GM12872 (cell line): ENCODE measurements around the gene DDB1.

Experiments used
- TF ChIP-seq, protein P1 (sequence below): IDR thresholded peaks from 3 replicates; pipeline ENCODE4 v1.5.1; 2011; ENCODE audit warnings: low read depth, mild to moderate bottlenecking, low read length, moderate library complexity; ENCODE audit not compliant: insufficient read depth

DDB1 gene

DNA sequence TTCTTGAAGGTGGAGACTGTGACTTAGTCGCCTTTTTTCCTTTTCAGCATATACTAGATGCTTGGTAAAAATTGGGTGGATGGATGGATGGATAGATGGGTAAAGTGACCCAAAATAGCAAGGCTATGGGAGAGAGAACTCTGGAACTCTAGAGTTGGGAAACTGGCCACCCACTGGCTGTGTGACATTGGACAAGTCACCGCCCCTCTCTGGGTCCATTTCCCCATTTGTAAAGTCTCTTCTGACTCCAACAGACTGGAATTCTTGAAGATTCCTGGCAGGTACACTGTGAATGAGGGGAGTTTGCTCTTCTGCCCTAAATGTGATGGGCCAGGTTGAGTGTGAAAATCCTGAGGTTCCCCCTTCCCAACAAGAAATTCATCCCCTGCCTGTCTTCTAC is 8.1 kb upstream of the DDB1 start:
- TF ChIP-seq, protein P1, sequence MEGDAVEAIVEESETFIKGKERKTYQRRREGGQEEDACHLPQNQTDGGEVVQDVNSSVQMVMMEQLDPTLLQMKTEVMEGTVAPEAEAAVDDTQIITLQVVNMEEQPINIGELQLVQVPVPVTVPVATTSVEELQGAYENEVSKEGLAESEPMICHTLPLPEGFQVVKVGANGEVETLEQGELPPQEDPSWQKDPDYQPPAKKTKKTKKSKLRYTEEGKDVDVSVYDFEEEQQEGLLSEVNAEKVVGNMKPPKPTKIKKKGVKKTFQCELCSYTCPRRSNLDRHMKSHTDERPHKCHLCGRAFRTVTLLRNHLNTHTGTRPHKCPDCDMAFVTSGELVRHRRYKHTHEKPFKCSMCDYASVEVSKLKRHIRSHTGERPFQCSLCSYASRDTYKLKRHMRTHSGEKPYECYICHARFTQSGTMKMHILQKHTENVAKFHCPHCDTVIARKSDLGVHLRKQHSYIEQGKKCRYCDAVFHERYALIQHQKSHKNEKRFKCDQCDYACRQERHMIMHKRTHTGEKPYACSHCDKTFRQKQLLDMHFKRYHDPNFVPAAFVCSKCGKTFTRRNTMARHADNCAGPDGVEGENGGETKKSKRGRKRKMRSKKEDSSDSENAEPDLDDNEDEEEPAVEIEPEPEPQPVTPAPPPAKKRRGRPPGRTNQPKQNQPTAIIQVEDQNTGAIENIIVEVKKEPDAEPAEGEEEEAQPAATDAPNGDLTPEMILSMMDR = no peak

DNA sequence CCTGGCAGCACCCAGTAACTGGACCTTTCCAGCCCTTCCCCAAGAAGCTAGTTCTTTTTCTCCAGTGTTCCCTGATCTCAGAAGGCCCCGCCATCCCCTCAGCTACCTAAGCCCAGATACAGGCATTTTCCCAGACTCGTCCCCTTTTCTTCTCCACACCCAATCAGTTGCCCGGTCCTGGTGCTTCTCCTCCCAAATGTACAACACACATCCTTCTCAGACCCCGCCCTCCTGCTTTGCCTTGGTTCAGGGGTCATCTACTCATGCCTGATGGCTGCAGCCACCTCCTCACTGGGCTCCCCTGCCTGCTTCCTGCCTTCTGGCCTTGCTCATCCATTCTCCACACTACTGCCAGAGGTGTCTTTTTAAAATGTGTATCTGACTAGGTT is 6.6 kb upstream of the DDB1 start:
- TF ChIP-seq, protein P1 = no peak

DNA sequence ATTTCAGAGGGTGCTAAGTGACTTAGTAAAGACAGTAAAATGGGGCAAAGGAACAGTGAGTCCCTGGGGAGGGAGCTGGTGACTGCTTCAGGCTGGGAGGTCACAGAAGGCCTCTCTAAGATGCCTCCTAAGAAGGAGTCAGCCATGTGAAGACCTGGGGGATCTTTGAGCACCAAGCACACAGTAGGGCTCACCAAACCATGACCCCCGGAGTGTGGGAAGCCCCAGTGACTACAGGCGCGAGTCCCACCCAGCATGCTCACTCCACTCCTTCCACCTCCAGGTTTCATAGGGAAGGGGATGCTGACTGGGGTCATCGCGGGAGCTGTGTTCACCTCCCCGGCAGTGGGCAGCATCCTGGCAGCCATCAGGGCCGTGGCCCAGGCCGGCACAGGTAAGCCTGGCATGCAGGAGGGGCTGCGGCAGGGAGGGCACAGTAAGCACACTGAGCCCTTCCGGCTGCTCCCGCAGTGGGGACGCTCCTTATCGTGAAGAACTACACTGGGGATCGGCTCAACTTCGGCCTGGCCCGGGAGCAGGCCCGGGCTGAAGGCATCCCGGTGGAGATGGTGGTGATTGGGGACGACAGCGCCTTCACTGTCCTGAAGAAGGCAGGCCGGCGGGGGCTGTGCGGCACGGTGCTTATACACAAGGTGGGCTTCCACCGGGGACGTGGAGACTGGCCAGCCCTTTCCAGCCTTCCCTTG is 6.0 kb upstream of the DDB1 start:
- TF ChIP-seq, protein P1 = no peak

DNA sequence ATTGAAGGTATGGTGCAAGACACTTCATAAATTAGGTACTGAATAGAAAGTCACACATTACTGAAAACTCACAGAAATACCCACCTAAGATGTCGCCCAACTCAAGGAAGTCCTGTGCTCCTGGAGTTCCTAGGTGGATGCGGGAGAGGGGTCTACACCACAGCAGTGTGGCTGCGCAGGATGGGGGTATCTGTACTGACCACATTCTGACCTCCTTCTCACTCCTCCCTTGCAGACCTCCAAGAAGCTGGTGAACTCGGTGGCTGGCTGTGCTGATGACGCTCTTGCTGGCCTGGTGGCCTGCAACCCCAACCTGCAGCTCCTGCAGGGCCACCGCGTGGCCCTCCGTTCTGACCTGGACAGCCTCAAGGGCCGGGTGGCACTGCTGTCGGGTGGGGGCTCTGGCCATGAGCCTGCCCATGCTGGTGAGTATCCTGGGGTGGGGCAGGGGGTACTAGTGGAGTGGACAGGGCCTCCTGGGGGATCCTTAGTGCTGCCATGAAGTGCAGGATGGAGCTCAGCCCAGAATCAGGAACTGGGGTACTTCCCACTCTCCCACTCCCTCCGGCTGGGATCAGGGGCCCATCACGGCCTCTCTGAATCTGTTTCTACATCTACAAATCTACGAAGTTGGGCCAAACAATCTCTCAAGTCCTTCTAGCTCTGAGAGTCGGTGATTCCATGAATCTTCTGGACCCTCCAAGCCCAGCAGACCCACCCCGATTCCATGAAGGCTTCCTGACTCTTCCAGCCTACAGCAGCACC is 5.0 kb upstream of the DDB1 start:
- TF ChIP-seq, protein P1 = no peak

DNA sequence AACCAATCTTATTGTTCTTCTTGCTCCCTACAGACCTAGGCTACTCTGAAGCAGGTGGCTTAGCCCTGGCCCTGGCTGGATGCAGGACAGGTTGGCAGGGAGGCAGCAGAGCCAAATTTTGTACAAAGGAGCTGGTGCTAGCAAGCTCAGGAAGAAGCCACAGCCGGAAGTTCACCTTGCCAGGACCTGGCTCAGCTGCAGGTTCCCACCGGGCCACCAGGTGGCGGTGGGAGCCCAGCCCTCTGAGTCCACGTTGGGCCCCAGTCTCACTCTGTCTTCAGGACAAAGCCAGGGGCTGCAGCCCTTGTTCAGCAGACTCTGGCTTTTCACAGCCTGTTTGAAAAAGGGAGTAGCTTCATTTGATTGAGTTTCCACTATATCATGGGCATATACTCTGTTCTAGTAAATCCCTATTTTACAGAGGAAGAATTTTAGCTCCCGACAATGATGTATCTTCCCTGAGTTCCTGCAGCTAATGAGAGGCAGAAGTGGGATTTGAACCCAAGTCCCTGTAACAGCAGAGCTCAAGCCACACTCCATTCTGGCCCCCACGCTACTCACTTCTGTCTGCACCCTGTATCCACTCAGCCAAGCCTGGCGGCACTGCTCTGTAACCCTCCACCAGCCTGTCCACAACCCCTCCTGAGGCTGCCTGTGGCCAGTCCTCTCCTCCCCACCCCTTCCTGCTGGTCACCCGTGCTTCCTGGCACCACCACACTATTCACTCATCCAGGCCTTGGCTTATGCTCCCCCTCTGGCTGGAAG is 3.4 kb upstream of the DDB1 start:
- TF ChIP-seq, protein P1 = peak; percentile 99

DNA sequence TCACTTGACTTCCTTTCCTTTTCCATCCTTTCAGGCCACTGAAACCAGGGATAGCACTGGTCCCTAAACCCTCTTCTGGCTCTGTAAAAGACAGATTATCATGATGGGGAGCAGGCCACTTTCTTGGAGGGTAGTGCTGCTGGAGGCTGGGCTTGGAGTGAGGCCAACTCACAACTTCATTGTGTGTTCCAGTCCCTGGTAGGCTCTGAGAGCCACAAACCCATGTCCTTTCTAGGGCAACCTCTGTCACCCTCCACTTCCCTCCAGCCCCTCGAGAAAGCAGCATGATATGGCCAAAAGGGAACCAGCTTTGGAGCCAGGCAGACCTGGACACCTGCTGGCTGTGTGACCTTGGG is 2.4 kb upstream of the DDB1 start:
- TF ChIP-seq, protein P1 = no peak

DNA sequence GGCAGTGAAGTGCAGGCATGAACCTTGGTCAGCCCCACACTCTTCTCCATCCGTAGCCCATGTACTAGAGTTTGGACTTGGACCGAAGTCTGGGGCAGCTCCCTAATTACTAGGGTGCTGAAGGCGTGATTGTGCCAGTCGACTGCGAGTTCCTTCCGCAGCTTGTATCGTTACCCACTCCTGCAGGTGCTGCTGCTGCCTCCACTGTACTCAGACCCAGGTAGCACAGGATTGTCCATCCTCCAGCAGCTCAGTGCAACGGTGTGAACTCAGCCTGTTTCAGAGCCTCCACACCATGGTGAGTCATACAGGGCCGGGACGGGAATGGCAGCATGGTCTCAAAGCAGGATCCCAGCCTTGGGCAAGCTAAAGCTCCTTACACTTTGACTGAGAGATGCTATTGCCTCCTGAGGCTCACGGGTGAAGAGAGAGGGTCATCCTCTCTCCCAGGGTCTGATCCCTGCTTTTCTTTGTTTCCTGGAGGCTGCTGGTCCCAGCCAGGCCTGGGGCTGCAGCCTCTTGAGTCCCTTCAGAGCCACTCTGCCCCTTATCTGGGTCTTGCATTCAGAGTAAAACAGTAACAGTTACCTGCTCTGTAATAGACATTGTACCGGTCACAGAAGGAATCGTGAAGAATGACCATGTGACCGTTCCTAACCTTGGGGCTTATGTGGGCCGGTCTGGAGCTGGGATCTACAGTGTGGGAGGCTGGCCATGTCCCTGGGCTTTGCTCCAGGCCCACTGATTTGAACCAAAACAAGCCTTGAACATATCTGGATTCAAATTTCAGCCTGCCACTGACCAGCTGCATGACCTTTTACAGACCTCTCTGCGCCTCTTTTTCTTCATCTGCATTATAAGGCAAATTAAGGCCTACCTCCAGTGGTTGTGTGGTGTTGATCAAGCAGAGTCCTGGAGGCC is 1.8 kb upstream of the DDB1 start:
- TF ChIP-seq, protein P1 = no peak
